GM19035 (cell line): ENCODE measurements around the gene SLC35C1.

Source experiments
- ATAC-seq: cut with Tn5 transposase; IDR thresholded peaks from one replicate; pipeline ENCODE4 v1.9.1; 2021; ENCODE audit not compliant: unreplicated experiment

Gene SLC35C1

DNA sequence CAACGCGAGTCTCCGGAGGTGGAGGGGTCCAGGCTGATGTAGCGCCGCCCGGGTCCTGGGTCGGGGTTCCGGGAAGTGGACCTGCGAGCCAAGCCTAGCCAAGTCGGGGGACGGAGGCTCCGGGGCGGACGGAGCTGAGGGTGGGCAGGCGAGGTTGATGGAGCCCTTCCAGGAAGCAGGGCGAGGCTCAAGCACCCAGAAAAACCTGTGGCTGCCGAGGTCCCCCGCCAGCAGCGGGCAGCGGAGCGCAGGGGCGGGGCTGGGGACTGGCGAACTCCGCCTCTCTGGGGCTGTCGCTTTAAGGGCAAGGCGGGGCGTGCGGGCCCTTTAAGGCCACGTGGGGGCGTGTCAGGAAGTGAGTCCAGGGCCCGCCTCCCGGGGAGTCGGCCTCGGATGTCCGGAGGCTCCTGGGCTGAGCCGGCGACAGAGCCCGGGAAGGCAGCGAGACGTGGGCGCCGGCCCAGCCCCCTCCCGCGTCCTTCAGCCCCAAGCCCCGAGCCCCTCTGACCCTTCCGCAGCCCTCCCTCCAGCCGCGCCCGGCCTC, at the start of gene SLC35C1:
TSS of gene SLC35C1 (plus strand) at position 389 of the 544 bp plus-strand sequence. CDS start 653 bp downstream, outside the sequence.
- peak; percentile 94 for ATAC-seq

DNA sequence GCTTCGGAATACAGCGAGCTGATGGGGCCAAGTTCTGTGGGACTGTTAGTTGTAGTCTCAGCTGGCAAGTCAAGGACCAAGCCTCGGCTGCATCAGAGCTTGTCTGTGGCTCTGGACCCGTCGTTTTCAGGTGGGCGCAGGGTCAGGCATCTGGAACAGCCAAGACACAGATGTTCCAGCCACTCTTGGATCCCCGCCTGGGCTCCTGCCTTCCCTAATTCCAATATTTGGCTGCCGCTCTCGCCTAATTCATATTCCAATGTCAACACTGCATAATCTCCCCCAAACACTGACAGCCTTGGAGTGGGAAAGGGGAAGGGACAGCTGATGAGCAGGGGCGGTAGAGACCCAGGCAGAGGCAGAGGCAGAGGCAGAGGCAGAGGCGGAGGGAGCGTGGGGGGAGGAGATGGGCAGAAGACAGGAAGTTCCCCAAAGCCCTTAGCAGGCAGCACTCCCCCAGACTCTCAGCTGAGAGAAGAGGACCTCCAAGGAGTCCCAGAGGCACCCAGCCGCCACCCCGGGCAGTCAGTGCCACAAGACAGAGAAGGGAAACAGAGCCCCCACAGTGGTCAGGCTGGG, 49.6 kb upstream of the SLC35C1 start:
- ATAC-seq = no peak

DNA sequence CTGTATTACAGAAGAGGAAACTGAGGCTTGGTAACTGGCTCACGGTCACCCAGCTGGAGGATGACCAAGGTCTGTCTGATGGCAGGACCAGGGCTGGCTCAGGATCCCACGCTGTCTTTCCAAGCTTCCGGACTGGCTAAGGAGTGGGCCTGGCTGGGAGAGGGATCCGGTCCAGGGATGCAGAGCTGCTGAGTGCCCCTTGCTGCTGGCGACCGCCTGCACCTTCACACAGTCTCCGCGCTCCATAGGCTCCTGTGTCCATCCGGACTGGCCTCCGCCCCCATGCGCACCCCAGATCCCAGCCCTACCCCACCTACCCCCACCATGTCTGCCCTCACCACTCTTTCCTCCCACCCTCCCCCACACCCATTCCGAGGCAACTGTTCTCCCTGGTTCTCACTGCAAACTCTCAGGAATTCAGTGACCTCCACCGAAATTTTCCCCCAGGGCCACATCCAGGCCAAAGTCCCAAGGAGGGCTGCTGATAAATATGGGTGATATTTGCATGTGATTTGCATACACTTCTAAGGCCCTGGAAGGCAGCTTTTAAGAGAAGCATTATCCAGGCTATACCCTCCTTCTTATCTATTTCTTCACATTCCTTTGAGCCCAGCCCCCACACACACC, 48.5 kb upstream of the SLC35C1 start:
- no peak for ATAC-seq

DNA sequence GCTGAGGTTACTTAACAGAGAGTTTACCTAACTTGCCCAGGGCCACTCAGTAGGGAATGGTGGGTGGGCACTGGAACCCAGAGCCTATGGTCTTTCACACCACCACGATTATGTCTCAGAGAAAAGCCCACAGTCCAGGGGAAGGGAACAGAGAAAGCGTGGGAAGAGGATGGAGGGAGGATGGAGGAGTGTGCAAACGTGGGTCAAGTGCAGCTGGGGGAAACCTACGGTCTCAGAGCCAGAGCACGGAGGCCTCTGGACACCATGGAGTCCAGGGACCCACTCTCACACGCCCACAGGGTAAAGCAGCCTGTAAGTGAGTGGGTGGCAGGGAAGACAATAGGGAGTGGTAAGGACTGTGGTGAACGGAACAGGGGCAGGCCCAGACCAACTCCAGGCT, 47.3 kb upstream of the SLC35C1 start:
- ATAC-seq = no peak

DNA sequence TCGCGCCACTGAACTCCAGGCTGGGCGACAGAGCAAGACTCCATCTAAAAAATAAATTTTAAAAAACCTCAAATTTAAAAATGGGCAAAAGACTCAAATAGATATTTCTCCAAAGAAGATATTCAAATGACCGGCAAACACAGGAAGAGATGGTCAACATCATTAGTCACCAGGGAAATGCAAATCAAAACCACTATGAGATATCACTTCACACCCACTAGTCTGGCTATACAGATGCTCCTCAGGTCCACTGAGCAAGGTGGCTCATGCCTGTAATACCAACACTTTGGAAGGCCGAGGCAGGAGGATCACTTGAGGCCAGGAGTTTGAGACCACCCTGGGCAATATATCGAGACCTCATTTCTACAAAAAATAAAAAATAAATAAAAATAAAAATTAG, 43.3 kb upstream of the SLC35C1 start:
- ATAC-seq = no peak

DNA sequence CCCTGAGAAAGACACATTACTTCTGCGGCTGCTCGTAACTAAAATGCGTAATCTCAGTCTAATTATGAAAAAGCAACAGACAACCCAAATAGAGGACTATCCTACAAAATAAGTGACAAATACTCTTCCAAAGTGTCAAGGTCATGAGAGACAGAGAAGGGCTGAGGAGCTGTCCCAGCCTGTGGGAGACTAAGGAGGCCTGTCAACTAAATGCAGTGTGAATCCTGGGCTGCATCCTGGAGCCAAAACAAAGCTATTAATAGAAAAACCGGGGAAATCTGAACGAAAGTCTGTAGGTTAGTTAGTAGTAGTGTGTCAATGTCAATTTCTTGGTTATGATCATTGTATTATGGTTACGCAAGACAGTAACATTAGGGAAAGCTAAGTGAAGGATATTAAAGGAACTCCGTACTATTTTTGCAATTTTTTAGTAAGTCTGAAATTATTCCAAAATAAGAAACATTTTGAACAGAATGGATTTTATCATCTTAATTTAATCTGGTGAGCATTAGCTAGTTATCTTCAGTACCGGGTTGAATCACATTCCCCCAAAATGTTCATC, 39.8 kb upstream of the SLC35C1 start:
- ATAC-seq = no peak

DNA sequence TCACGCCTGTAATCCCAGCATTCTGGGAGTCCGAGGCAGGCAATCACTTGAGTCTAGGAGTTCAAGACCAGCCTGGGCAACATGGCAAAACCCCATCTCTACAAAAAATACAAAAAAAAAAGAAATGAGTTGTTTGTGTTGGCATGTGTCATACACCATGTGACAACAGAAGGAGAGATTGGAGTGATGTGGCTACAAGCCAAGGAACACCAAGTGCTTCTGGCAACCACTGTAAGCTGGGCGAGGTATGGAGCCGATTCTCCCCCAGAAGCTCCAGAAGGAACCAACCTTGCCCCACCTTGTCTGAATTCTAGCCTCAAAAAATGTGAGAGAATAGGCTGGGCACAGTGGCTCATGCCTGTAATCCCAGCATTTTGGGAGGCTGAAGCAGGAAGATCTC, 39.1 kb upstream of the SLC35C1 start:
- no peak for ATAC-seq

DNA sequence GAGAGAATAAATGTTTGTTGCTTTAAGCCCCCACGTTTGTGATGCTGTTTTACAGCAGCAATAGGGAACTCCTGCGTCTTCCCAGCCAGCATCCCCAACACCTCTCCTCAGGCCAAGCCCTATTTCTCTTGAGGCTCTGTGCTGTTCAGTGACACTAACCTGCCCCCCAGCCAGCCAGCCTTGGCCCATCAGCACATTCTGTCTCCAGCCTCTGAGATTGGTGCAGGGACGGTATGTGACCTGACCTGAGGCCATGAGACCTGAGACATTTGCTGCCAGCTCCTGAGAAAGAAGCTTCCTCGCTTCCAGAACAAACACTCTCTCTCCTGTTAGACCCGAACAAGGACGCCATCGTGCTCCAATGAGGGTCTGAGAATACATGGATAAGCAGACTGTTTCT, 38.5 kb upstream of the SLC35C1 start:
- no peak for ATAC-seq

DNA sequence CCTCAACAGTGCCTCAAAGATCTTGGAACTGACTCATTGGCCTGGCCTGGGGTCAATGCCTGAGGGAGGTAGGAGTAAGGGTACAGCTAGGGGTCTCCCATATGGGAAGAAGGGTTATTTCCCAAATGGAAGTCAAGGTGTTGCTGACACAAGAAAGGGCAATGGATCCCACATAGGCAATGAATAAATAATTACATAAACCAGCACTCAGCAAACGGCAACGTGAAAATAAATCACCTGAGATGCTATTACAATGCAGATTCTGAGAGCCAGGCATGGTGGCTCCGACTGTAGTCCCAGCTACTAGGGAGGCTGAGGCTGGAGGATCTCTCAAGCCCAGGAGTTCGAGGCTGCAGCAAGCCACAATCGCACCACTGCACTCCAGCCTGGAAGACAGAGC, 36.5 kb upstream of the SLC35C1 start:
- no peak for ATAC-seq

DNA sequence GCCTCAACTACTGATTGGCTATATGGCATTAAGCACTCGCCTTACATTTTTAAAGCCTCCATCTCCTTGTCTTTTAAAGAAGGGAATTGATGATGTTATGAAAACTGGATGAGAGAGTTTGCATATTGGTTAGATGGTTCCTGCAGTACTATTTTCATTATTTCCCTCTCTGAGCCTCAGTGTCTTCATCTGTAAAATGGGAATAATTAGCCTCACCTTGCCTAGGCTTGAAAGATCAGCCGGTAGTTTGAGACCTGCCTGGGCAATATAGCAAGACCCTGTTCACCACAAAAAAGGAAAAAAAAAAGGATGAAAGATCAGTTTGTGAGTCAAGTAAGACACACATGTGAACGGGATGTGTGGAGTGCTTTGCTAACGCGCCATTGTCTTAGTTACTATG, 35.0 kb upstream of the SLC35C1 start:
- no peak for ATAC-seq

DNA sequence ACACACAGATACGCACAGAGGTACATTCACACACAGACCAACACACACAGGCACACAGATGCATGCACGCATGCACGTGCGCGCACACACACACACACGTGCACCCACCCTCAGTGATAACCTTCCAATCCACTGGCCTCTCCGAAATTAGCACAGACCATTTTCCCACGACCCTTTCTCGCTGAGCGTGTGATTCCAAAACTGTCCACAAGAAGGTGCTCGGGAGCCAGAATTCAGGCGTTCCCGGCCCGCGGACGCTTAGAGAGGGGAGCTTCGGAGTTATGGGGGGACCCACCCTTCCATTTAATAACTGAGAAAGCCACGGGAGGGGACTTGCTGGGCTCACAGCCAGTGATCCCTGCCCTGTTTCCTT, 33.8 kb upstream of the SLC35C1 start:
- ATAC-seq = peak; percentile 46

DNA sequence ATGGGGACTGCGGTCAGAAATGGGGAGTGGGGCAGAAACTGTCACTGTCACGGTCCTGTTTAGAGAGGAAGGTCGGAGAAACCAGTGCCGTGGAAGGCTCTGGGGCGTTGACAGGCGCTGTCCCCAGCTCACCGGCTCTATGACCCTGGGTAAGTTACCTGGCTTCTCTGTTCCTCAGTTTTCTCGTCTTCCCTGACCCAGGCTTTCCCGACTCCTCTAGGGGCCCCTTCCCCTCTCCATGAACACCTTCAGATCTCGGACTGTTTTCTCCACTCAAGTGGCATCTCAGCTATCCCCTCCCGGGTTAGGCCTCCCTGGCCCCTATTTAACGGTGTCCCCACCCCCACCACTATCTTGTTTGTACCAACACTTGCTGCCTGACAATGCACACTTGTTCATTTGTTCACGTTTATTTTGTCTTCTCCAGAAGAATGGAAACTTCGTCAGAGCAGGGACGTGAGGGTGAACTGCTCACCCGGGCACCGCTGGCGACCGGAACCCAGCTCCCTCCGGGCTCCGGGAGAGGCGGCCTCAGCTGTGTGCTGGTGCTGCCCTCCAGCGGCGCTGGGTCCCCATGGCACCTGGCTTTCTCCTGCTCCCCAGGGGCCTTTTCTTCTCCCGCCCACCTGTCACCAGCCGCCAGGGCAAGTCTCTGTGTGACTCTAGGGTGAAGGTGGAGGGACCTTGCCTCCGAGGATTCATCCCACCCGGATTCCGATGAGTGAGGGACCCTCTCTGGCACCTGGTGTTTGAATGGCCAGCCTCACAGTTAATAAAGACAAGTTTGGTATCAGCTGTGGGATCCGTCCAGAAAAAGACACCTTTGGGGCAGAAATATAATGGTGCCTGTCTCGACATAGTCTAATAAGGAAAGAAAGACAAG, 33.1 kb upstream of the SLC35C1 start:
- ATAC-seq = peak; percentile 76

DNA sequence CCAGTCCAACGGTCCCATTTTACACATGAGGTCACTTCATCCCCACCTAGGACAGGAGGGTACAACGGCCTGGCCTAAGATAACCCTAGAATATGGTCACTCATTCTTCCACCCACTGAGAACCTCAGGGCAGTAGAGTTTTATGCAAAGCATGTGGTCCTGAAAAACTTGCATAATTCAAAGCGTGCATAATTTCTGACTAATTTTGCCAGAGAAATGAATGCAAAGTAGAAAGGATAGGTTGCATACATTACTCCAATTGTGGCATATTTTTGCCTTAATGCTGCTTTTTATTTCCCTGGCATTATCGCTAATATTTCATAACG, 32.5 kb upstream of the SLC35C1 start:
- no peak for ATAC-seq

DNA sequence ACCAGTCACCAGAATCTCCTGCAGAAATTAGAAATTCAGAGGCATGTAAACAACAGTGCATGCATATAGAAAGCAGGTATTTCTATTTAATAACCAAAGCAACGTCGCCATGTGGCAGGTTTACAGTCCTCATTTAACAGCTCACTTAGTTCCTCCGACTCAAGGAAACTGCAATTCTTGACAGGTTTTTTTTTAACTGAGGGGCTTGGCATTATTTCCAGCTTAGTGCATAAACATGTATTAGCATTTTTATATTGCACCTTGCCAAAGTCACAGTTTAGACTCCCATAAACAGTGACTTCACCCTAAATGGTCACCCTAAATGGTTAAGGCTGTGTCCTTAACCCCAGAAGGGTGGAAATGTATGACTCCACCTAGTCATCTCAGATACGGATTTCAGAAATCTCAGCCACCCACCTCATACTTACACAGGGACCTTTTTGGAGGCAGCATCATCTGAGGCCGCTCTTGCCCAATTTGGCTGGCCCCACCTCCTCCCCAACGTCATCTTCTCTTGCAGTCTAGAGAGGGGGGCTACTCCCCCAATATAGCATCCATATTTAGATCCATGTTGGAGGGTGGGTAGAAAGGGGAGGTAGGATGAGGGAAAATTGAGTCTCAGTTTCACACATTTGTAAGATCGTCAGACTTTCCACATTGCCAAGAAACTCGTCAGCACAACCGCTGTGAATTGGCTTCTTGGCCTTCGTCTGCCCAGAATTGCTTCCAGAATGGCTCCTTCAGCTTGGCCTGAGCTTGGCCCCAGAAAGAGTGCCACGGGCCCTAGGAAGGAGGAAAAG, 31.8 kb upstream of the SLC35C1 start:
- no peak for ATAC-seq

DNA sequence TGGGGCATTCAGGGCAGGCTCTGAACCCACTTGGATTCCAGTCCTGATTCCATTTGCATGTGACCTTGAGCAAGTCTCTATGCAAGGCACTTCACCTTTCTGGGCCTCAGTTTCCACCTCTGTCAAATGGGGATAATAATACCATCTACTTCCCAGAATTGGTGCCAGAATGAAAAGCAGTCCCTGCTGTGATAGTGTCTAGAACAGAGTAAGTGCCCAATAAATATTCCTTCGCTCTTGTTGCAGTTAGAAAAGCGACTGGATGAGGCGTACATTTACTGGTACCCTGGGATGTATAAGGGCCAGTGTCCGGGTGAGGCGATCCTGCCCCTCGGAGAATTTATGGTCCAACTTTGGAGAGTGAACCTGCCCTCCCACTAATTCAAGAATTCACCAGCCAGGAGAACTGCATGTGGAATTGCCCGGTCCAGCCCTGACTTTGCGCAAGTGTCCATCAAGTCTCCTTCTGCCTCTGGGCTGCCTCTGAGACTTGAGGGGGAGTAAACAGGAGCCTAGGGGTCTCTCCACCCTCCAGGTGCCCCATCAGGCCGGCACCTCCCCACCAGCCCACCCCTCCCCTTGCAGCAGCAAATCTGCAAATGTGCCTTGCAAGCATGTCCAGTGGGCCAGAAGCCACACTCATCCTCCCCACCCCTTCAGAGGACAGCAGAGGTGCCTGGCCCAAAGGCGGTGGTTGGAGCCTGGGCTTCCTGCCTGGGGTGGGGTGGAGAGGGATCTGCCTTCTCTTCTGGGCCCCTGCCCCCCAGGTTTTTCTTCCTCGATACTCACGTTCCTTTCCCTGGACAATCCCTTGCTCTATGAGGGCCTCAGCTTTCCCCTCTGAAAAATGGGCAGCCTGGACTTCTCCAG, 30.9 kb upstream of the SLC35C1 start:
- no peak for ATAC-seq

DNA sequence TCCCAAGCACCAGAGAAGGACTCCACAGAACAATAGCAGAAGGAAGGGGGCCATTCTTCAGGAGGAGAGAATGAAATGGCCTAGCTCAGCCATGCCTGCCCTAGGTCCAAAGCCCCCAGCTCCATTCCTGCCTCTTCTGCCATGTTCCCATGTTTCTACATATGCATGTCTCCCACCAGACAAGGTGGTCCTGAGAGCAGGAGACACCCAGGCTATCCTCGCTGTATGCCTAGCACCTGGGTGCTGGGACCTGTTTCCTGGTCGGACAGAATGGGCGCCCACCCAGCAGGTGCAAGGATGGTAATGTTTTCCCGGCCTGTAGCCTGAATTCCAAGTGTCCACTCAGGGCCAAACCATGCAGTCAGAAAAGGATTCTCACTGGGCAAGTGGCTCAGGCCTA, 30.2 kb upstream of the SLC35C1 start:
- no peak for ATAC-seq

DNA sequence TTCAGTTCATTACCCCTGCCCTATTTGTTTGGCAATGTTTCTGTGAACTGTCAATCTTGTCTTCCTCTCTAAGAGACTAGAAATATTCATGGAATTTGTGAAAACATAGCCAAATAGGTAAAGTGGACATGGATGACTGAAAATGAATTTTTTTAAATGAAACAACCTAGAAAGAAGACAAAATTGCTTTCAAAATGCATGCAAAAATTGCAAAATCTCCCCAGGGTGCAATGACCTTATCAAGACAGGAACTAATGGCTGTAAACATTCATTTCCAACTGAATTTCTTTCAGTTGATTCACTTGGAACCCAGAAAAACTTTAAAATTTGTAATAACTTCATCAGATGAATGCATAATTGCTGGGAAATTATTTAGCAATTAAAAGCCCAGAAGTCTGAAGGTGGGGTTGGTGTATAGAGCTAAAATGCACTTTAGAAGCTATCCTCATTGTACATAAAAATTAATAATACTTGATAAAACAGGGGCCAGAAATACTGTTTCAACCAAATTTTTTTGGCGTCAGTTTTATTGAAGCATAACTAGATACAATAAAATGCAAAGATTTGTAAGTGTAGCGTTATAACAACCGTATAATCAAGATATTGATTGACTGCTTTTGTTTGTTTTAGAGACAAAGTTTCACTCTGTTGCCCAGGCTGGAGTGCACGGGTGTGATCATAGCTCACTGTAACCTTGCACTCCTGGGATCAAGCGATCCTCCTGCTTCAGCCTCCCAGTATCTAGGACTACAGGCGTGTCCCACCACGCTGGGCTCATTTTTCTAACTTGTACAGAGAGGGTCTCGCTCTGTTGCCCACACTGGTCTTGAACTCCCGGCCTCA, 27.6 kb upstream of the SLC35C1 start:
- no peak for ATAC-seq

DNA sequence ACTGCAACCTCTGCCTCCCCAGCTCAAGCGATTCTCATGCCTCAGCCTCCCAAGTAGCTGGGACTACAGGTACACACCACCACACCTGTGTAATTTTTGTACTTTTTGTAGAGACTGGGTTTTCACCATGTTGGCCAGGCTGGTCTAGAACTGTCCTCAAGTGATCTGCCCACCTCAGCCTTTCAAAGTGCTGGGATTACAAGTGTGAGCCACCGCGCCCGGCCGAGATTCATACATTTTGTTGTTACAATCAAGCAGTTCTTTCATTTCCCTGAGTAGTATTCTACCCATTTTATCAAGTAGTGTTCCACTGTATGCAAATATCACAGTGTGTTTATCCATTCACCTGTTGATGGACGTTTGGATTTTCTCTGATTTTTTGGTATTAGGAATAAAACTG, 26.6 kb upstream of the SLC35C1 start:
- no peak for ATAC-seq

DNA sequence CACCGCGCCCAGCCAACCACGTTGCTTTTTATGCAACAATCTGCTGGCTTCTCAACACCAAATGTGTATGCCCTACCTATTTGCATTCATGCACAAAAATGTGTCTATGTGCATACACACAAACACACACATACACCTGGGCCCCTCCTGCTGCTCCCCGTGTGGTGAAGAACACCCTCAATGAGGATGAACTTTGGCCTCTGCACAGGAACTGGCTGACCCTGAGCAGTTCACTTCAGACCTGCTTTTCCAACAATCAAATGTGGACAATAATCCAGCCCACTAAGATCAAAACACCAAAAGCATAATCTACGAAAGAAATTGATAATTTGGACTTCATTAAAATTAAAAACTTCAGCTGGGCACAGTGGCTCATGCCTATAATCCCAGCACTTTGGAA, 25.3 kb upstream of the SLC35C1 start:
- ATAC-seq = no peak
